ENCODE measurements around the gene PPP1R3F.
"Not testable (repeated sequence)": the region's sequence is repeated elsewhere in the genome, so short reads cannot be mapped to it uniquely, and the experiment has no call there.

DNA sequence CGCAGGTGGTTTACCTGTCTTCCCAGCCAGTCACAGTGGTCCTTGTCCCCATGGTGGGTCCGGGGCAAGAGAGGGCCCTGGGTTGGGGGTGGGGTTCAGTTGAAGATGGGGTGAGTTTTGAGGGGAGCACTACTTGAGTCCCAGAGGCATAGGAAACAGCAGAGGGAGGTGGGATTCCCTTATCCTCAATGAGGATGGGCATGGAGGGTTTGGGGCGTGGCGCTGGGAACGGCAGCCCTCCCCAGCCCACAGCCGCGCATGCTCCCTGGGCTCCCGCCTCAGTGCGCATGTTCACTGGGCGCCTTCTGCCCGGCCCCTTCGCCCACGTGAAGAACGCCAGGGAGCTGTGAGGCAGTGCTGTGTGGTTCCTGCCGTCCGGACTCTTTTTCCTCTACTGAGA lies 61.7 kb downstream of the PPP1R3F start, which contains the start of gene GAGE13:
- TF ChIP-seq, protein P1, sequence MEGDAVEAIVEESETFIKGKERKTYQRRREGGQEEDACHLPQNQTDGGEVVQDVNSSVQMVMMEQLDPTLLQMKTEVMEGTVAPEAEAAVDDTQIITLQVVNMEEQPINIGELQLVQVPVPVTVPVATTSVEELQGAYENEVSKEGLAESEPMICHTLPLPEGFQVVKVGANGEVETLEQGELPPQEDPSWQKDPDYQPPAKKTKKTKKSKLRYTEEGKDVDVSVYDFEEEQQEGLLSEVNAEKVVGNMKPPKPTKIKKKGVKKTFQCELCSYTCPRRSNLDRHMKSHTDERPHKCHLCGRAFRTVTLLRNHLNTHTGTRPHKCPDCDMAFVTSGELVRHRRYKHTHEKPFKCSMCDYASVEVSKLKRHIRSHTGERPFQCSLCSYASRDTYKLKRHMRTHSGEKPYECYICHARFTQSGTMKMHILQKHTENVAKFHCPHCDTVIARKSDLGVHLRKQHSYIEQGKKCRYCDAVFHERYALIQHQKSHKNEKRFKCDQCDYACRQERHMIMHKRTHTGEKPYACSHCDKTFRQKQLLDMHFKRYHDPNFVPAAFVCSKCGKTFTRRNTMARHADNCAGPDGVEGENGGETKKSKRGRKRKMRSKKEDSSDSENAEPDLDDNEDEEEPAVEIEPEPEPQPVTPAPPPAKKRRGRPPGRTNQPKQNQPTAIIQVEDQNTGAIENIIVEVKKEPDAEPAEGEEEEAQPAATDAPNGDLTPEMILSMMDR (IDR thresholded peaks at IDR 0.05), result not testable (repeated sequence)
- TF ChIP-seq POLR2AphosphoS5, EP300 (IDR thresholded peaks at IDR 0.05): not testable (repeated sequence)
